Femur (tissue), 1 donor: ENCODE measurements around the gene CRBN.

Experiments used
- DNase-seq: peaks from one replicate; pipeline ENCODE4 v3.0.0-alpha.2; 2017

CRBN gene

DNA sequence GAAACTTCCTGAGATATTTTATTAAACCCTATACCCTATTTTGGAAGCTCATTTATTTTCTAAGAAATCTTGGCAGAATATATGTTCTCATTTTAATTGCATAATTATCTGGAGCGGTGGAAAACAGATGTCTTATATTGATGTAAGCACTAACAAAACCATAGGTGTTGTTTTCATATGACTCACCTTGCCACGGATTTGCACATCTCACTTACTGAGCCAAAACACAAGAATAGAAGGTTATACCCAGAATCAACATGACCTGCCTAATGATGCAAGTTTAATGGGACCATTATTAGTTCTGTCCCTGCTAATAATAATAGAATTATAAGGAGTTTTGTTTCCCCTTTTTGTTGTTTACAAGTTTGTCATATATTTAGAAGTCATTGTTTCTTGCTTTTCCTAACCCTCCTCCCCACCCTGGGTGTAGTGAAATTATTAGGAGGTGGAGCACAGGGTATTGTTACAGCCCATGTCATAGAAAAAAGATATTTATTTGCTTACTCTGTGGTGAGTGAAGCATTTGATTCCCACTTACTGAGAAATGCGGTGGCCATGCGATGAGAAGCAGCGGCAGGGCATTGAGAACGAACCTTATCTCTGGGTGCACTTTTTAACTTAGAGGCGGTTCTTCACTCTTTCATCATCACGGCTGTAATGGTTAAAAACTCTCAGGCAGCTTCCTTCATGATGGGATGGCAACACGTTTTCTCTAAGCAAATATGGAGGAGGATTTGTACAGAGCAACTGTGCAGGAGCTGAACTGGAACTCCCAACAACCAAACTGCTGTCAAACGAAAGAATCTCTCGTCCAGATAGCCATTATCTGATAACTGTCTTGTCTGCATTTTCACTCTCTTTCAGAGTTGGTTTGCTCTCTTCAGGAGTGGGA, 69.8 kb downstream of the CRBN start:
- DNase-seq, result no peak

GRCh38 chr3:3107858-3108257, 71.6 kb downstream of the CRBN start:
- DNase-seq, result no peak

DNA sequence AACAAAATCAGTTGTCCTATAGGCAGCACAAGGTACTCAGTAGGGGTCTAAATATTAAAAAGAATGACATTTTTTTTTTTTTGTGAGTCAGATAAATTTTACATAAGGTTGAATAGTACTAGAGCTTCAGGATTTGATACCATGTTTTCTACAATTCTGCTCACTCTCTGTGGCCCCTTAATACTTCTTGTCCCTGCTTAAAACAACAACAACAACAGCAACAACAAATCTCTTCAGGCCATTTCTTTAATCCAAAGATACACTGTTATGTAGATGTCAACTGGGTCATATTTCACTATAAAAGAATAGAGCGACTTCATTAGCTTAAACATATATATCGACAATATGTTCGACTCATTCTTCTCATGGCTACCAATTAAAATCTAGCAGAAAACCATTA, 72.3 kb downstream of the CRBN start:
- no peak for DNase-seq

- DNase-seq, result no peak
These were observed 73.7 kb downstream of the CRBN start for GRCh38 chr3:3105815-3106214.

GRCh38 chr3:3105246-3105645, 74.2 kb downstream of the CRBN start:
- no peak for DNase-seq

- DNase-seq, result no peak
These were observed 76.7 kb downstream of the CRBN start for GRCh38 chr3:3102751-3103150.

- DNase-seq, result no peak
These were observed 77.6 kb downstream of the CRBN start for GRCh38 chr3:3101660-3102458.
